CD4-positive, alpha-beta T cell treated with Interleukin-17A for 1 hour (primary cell): ENCODE data around the gene LAMA1.
"Not testable (repeated sequence)": the region's sequence is repeated elsewhere in the genome, so short reads cannot be mapped to it uniquely, and the experiment has no call there.

Experiments used
- DNase-seq: peaks from one replicate; pipeline ENCODE4 v3.0.0-alpha.2; 2020

LAMA1 gene

DNA sequence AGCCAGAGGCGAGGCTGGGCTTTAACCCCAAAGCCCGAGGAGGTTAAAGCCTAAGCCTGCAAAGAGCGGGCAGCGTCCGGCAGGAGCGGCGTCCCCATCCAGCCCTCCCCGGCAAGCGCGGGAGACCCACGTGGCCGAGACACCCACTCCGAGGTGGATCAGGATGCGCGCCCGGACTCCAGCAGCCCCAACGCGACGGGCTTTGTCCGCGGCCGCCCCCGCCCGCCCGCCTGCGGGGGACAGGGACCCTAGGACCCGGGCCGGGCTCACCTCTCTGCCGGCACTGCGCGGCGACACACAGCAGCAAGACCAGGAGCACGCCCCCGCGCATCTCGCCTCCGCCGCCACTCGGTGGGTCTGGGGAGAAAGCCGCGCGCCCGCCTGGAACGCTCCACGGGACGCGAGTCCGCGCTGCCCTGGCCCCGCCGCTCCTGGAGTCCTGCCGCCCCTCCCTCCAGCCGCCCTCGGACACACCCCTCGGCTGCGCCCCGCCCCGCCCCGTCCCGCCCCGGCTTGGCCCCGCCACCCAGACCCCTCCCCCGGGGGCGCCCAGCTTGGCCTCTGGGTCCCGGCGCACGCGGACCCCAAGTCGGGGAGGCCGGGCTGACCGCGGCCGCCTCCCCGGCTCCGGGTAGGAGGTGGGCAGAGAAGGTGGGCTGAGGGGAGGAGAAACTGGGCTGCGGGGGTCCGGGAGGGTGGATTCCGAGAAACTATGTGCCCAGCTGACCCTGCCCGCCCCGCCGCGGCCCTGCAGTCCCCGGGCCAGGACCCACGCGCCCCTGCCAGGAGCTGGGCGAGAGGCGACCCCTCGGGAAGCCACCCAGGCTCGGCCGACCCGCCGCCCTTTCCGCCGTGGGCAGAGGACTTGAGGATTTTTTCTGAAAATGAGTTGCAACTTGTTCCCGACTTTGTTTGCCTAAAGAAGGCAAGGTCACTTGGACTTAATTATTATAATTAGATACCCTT, at the start of gene LAMA1:
Gene LAMA1, minus strand, starts transcription at position 408 of the 966 bp plus-strand sequence. Its CDS starts 77 bp downstream, at position 331.
- DNase-seq: no peak

DNA sequence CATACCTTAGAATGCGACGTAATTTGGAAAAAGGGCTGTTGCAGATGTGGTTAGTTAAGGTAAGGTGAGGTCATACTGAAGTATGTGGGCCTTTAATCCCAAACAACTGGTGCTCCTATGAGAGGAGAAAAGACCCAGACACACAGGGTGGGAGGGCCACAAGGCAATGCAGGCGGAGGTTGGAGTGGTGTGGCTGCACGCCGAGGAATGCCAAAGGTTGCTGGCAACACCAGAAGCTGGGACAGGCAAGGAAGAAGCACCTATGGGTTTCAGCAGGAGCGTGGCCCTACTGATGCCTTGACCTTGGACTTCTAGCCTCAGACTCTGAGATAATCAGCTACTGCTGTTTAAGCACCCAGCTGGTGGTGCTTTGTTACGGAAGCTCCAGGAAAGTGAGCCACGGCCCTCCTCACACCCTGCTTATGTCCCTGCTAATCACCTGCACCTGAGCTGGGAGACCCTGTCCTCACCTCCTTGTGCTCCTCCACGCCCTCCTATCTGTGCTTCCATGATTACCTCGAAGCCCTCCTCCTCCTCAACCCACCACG, 48.3 kb upstream of the LAMA1 start:
- DNase-seq: no peak

- DNase-seq: no peak
These were observed 46.9 kb upstream of the LAMA1 start for GRCh38 chr18:7164323-7165004.

GRCh38 chr18:7158216-7158615, 40.6 kb upstream of the LAMA1 start:
- DNase-seq: no peak

DNA sequence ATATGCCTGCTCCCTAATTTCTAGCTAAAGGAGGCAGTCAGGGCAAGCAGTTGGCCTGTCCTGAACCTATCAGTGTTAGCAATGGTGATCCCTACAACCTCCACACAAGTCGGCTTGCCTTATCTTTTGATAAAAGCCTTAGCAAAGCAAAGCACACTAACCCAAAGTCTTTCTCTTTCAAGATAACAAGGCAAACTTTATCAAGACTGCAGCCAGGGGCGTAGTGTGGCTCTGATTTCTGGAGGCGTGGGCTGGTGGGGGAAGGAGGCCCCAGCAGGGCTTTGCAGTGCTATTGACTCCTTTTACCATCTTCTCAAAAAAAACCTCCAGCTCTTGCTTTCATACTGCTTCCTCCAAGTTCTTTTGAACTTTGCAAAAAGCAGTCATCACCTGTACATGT, 40.2 kb upstream of the LAMA1 start:
- DNase-seq: no peak

DNA sequence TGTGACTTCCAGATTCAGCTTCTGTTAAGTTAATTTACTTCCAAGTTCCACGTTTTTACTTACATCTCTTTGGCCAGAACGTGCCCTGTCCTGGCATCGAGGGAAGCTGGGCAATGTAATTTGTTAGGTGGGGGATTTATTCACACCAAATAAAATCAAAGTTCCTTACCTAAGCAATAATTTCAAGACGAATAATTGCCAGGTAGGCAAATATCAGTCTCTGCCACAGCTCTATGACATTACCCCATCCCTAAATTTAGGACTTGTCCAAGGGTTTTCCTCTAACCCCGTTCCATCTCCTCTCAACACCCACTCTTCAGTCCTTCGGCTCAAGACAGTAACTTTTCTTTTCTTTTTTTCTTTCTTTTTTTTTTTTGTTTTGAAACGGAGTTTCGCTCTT, 38.3 kb upstream of the LAMA1 start:
- DNase-seq: no peak

DNA sequence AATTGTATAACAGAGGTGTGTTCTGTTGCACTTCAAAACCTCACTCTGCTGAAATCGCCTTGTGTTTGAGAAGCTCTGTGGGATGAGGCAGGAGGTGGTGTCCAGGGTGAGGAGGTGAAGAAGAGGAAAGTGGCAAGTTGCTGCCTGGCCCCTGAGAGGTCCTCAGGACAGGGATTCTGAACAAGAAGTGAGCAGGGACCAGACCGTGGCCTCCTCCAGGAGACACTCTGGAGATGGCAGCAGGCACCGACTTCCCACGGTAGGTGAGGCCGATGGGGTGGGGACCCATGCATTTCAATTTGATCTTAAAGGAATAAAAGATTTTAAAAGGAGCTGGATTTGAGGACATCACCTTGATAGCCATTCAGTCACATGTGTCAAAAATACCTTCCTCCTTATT, 37.5 kb upstream of the LAMA1 start:
- no peak for DNase-seq

DNA sequence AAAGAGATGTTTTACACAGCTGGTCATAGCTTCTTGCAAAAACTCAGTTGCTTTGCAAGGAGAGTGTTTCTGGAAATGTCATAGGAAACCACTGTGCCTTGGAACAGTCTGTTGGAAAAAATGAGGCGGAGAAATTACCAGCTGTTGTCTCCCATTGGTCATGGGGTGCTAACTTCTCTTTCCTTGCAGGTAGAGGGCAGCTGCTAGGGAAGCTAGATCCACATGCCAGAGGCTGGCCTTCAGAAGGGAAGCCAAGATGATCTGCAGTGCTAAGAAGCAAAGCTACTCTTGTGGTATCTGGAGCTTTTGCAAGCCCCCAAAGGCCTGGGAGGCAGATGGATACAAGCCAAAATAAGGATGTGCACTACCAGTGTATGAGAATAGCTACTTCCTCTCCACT, 34.8 kb upstream of the LAMA1 start:
- no peak for DNase-seq

GRCh38 chr18:7147399-7147798, 29.8 kb upstream of the LAMA1 start:
- DNase-seq: no peak

DNA sequence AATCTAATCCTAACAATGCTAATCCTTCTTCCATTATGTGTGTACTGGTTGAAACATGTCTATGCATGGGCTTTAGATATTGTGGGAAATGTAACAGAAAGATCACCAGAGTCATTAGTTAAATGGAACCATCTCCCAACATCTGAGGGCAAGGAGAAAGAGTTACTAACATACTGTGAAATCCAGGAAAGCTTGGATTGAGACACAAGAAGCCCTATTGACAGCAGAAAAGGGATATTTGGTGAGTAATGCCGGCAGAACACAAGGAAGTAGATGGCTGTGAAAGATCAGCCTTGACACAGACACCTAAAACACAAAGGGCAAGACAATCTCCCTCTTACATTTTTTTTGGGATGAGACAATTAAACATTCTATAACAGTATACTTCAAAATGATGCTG, 28.5 kb upstream of the LAMA1 start:
- DNase-seq: no peak

DNA sequence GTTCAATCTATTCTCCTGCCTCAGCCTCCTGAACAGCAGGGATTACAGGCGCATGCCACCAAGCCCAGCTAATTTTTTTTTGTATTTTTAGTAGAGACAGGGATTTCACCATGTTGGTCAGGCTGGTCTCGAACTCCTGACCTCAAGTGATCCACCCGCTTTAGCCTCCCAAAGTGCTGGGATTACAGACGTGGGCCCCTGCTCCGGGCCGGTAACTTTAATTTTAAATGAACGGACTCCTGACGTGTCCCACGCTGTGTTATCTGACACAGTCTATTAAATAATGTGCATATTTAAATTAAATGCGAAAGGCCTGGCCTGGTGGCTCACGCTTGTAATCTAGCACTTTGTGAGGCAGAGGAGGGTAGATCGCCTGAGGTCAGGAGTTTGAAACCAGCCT, 27.3 kb upstream of the LAMA1 start:
- not testable (repeated sequence) for DNase-seq

GRCh38 chr18:7141287-7141686, 23.7 kb upstream of the LAMA1 start:
- DNase-seq: no peak

GRCh38 chr18:7139409-7139808, 21.8 kb upstream of the LAMA1 start:
- no peak for DNase-seq

DNA sequence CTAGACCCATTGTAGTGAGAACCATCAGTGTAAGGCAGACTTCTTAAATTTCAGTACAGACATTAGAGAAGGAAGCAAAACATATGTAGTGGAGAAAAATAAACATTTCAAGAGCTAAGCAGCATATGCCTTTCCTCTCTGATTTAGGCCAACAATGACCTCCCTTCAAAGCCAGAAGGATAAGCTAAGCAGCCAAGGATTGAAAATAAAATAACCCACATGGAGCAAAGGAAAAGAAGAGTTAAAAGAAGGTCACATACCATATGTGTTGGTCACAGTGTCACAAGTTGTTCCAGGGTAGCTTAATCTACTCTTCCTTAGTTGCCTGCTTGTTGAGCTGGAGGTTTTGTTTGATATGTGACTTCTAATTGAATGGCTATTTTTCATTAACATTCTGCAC, 15.6 kb upstream of the LAMA1 start:
- DNase-seq: no peak

GRCh38 chr18:7132356-7133150, 15.0 kb upstream of the LAMA1 start:
- DNase-seq: no peak

DNA sequence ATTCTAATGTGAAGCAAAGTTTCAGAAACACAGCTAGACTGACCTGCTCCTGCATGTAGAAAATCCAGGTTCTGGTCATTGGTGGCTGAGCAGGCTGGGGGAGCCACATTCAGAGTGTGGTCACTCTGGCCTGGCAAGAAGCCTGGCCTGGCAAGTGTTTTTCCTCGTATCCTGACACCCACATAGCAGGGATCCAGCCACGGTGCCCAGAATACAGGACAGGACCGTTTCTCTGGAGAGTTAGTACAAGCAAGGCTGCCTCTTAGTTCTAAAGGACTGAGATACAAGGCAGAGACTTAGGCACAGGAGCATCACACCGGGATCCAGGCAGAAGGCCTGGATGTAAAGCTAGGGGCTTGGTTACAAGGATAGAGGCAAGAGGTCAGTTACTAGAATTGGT, 4.8 kb upstream of the LAMA1 start:
- no peak for DNase-seq

- no peak for DNase-seq
These were observed 706 bp downstream of the LAMA1 start for GRCh38 chr18:7116792-7117389.

DNA sequence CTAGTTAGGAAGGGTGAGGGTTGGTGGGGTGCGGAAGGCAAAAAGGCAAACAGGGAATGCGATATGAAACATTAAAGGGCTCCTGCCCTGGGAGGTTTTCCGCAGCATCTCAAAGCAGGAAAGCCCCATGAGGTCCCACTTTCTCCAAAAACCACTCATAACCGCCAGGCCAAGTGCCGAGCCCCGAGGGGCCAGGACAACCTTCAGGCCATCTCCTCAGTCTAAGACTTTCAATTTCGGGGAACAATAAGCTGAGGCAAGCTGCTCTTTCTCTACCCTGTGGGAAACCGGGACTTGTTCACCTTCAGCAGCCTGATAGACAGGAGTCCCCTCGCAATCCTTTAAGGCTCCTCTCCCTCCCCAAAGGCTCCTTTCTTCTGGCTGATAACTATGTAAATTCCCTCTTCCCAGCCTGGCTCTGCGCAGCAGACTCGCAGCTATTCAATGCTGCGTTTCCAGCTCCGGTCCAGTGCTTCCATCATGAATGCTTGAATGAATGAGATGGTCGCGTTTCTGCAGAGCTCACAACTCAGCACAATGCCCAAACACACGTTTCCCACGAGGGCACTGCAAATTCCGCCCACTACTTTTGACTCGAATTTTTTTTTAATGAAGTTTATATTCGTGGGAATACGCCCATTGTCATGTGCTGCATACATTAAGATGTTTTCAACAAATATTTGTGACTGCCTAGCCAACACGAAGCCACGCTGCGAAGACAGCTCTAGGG, 1.4 kb downstream of the LAMA1 start:
- no peak for DNase-seq

DNA sequence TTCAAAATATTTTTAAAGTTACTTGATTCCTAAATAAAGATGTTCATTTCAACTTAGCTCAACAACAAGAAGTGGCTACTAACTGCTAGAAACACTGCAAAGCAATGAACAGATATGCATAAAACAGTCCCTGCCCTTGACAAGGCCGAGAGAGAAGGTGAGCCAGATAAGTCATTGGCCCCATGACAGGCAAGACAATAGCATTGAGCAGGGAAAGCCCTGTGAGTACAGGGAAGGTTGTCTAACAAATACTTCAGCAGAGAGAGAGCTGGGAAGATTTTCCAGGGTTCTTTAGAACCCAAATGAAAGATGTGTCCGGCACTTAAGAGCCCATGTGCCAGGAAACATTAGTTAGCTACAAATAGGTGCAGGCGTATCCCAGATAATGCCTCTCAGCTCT, 4.7 kb downstream of the LAMA1 start:
- DNase-seq: no peak

DNA sequence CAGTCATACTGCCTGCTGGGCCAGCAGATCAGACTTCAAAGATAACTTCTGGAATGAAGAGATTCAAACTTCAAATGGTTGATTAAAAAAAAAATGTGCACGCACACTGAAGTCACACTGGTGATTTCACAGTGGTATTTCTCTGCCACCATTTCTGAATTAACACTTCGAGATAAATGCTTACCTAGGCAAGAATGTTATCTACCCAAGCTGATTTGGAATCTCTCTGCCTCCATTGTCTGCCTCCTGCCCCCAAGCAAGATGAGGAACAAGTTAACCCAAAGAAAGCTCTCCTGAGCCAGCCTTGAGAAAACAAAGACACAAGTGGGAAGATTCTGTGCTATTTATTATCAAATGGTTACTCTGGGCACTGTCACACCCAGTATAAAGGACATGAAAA, 6.5 kb downstream of the LAMA1 start:
- DNase-seq: no peak

DNA sequence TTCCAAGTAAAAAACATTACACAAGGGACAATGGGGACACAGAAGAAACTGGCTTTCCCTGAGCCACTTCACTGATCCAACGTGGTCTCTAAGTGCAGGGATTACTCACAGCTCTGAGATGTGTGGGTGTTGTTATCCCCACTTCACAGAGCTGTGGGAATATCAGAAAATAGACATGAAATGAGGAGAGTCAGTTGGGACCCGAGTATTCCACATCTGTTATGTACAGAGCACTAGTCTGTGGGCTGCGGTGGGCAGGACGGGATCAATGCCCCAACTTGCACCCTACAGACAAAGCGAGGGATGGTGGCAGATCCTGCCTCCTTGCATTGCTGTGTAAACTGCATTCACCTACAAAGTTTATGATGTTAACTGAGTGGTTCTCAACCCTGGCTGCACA, 11.7 kb downstream of the LAMA1 start:
- no peak for DNase-seq

DNA sequence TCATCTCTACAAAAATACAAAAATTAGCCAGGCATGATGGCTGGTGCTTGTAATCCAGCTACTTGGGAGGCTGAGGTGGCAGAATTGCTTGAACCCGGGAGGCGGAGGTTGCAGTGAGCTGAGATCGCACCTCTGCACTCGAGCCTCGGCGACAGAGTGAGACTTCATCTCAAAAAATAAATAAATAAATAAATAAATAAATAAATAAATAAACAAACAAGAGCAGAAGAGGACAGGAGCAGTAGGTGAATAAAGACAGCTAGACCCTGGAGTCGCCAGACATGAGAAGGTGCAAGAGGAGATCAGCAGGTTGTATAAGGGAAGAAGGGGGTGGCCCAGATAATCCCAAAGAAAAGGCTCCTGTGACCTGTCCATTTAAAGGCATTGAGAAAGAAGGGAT, 12.3 kb downstream of the LAMA1 start:
- DNase-seq: no peak
